AG04450 (cell line): ENCODE measurements around the gene ZNF606. TPM values are rescaled to one million over a fixed set of nuclear protein-coding genes. Genes with fewer than 3 reads are reported as not detected.

Experiments used
- CTCF ChIA-PET: fragments of 300-600, 350-600 bp; formaldehyde crosslinking; extraction: SDS; loops from one replicate; lab custom pipeline; 2022; ENCODE audit warnings: antibody characterized with exemption, inconsistent platforms; lab: Charles Lee
- POLR2A ChIA-PET: fragments of 350-600 bp; formaldehyde crosslinking; extraction: SDS; loops from one replicate; lab custom pipeline; 2021; ENCODE audit warnings: antibody characterized with exemption, inconsistent platforms; lab: Yijun Ruan, JAX
- DNase-seq: peaks from one replicate; pipeline ENCODE4 v3.0.0-alpha.2; 2011; ENCODE audit warnings: low read depth, low spot score
- H3K27ac ChIP-seq: one replicate; pipeline ENCODE4 v1.5.1; 2012; ENCODE audit warnings: low read depth, low read length, control low read depth
- H3K27me3 ChIP-seq: one replicate; pipeline ENCODE4 v1.6.0; 2012; ENCODE audit warnings: low read length; ENCODE audit not compliant: control insufficient read depth, insufficient read depth
- H3K4me3 ChIP-seq: 2 replicates; pipeline ENCODE4 v1.5.1; 2011; ENCODE audit warnings: mild to moderate bottlenecking, low read depth, low read length, control low read depth
- H3K9me3 ChIP-seq: 2 replicates; pipeline ENCODE4 v1.5.1; 2012; ENCODE audit warnings: low read length; ENCODE audit not compliant: control insufficient read depth, insufficient read depth
- polyA plus RNA-seq: library from polyadenylated mRNA; depleted of rRNA; stranded (reverse); fragments of >200 nt; gene quantifications from 2 replicates; pipeline ENCODE4 v1.2.3, GENCODE V29; 2011
- TF ChIP-seq, protein P1 (sequence below): IDR thresholded peaks from 2 replicates; pipeline ENCODE4 v1.5.1; 2011; ENCODE audit warnings: low read depth, low read length, control low read depth, inconsistent platforms

The ZNF606 gene
- polyA plus RNA-seq, 1 experiment = 4.9 TPM

DNA sequence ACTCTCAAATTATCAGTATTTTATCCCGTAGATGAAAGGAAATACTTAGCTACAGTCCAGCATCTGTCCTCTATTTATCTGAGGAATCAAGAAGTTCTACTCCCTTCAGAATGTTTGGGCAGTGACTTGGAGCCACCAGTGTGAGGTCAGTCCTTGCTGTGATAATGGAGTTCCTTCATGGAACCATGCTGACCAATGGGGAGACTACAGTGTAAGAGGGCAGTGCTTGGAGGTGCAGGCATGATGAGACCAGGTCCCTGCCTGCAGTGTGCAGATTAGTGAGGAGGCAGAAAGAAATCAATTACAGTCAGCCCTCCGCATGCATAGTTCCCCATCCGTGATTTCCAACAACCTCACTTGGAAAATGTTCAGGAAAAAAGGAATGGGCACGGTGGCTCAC lies 28.2 kb downstream of the ZNF606 start, which contains the start of gene C19orf18:
C19orf18 (minus strand) TSS at position 101 of the 400 bp plus-strand sequence. CDS start 102 bp downstream, outside the sequence.
- H3K27me3 ChIP-seq = no peaks in the 10 kb centered on the region
- TF ChIP-seq, protein P1, sequence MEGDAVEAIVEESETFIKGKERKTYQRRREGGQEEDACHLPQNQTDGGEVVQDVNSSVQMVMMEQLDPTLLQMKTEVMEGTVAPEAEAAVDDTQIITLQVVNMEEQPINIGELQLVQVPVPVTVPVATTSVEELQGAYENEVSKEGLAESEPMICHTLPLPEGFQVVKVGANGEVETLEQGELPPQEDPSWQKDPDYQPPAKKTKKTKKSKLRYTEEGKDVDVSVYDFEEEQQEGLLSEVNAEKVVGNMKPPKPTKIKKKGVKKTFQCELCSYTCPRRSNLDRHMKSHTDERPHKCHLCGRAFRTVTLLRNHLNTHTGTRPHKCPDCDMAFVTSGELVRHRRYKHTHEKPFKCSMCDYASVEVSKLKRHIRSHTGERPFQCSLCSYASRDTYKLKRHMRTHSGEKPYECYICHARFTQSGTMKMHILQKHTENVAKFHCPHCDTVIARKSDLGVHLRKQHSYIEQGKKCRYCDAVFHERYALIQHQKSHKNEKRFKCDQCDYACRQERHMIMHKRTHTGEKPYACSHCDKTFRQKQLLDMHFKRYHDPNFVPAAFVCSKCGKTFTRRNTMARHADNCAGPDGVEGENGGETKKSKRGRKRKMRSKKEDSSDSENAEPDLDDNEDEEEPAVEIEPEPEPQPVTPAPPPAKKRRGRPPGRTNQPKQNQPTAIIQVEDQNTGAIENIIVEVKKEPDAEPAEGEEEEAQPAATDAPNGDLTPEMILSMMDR = no peak
- no peak for DNase-seq
- H3K9me3 ChIP-seq = peaks cover 82% of the 10 kb centered on the region
- ChIA-PET POLR2A (no interaction called here), CTCF (no interaction called here)
- no peak within 1 kb of the TSS for H3K27ac ChIP-seq
- no peak within 1 kb of the TSS for H3K4me3 ChIP-seq

DNA sequence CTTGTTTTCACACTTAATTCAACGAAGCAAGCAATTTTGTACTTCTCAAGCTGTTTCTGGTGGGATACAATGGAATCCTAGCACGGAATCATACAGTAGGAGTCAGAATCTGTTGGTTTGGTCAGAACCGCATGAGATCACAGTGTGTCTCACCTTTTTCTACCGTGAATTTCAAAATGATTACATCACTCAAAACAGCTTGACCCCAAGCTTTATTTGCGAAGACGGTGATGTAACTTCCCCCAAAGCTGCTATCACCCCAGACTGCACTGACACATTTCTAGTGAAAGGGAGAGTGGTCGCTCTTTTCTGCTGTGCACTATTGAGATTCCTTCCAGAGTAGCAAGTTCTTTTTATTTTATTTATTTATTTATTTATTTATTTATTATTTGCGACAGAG lies 37.9 kb downstream of the ZNF606 start:
- no peak for DNase-seq
- POLR2A ChIA-PET = no interaction called here
- Histone ChIP-seq H3K4me3 (no peak overlapping the region), H3K9me3 (peaks cover 72% of the 10 kb centered on the region), H3K27me3 (no peaks in the 10 kb centered on the region), H3K27ac (no peak overlapping the region)
- TF ChIP-seq, protein P1 = no peak
- CTCF ChIA-PET = interaction anchor here (0.6 kb wide), 1 partner anchor 560 kb away, joined by 5 read pairs; no protein-coding TSS in a partner anchor

DNA sequence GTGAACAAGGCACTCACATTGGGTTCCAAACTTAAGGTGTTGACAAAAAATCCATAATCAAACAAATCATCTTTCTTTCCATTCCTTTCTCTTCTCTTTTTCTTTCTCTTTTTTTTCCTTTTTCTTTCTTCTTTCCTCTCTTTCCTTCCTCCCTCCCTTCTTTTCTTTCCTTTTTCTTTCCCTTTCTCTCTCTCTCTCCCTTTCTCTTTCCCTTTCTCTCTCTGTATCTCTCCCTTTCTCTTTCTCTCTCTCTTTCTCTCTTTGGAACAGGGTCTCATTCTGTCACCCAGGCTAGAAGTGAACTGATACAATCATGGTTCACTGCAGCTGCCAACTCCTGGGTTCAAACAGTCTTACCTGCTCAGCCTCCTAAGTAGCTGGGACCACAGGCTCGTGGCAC lies 40.8 kb downstream of the ZNF606 start:
- DNase-seq = no peak
- TF ChIP-seq, protein P1 = no peak
- POLR2A ChIA-PET = no interaction called here
- CTCF ChIA-PET = no interaction called here
- Histone ChIP-seq H3K27ac (no peak overlapping the region), H3K9me3 (peaks cover 68% of the 10 kb centered on the region), H3K27me3 (no peaks in the 10 kb centered on the region), H3K4me3 (no peak overlapping the region)

DNA sequence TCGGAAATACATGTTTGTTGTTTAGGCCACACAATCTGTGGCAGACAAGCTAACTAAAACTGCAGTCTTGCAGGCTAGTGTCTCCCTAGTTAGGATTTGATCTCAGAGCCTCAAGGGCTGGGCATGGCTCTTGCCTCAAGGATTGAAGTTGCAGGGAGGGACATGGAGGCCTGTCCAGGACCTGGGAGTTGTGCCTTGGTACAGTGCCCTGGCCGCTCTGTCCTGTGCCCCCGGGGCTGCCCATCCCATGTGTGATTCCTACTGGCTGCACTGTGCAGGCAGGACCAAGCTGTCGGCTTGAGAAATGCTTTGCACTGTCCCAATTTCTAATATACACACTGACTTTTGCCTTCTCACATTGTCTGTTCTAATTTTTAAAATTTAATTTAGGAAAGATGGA lies 47.6 kb downstream of the ZNF606 start:
- H3K4me3 ChIP-seq = no peak overlapping the region
- H3K9me3 ChIP-seq = peaks cover 64% of the 10 kb centered on the region
- ChIA-PET POLR2A (no interaction called here), CTCF (no interaction called here)
- TF ChIP-seq, protein P1 = no peak
- no peaks in the 10 kb centered on the region for H3K27me3 ChIP-seq
- no peak overlapping the region for H3K27ac ChIP-seq
- no peak for DNase-seq

DNA sequence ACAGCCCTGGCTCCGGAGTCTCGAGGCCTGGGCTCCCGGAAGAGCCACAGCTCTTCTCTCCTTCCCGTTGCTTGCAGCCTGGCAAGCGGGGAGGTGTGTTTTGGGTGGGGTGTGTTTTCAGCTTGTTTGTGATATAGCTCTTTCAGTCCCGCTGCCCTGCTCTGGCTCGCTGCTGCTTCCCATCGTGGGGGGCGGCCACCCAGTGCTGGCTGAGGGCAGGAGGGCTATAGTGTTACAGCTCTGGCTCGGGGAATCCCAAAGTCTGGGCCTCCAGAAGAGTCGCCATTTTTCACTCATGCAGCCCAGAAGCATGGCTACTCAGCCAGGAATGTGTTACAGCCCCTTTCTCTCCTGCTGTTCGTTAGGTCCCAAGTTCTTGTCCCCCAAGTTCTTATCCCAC lies 52.9 kb downstream of the ZNF606 start:
- TF ChIP-seq, protein P1 = no peak
- no peak overlapping the region for H3K27ac ChIP-seq
- H3K27me3 ChIP-seq = no peaks in the 10 kb centered on the region
- H3K9me3 ChIP-seq = peaks cover 69% of the 10 kb centered on the region
- no peak overlapping the region for H3K4me3 ChIP-seq
- ChIA-PET CTCF (no interaction called here), POLR2A (no interaction called here)
- DNase-seq = no peak
